ENCODE data around the gene TCF4.

GRCh38 chr18:55264108-55264507 lies 323.9 kb downstream of the TCF4 start:
- no peak for TF ChIP-seq POLR2AphosphoS5 (IDR thresholded peaks at IDR 0.05; ENCODE audit: low read depth, low read length)
- no peak for TF ChIP-seq SMAD9 (CRISPR knock-in tag; IDR thresholded peaks at IDR 0.05)
- TF ChIP-seq CREB1 (IDR thresholded peaks at IDR 0.05), result no peak
- no peak for TF ChIP-seq CREB1 (CRISPR knock-in tag; IDR thresholded peaks at IDR 0.05)
- no peak for TF ChIP-seq TAF1 (CRISPR knock-in tag; IDR thresholded peaks at IDR 0.05)
- TF ChIP-seq CTCF (CRISPR knock-in tag; IDR thresholded peaks at IDR 0.05), result no peak

All from HepG2 (cell line).